Measurements from ENCODE around the gene ODAD2. TPM values are rescaled to one million over a fixed set of nuclear protein-coding genes. Genes with fewer than 3 reads are reported as not detected.

Gene ODAD2
- total RNA-seq, 1 donor from 2014 or later = 1.5 TPM

DNA sequence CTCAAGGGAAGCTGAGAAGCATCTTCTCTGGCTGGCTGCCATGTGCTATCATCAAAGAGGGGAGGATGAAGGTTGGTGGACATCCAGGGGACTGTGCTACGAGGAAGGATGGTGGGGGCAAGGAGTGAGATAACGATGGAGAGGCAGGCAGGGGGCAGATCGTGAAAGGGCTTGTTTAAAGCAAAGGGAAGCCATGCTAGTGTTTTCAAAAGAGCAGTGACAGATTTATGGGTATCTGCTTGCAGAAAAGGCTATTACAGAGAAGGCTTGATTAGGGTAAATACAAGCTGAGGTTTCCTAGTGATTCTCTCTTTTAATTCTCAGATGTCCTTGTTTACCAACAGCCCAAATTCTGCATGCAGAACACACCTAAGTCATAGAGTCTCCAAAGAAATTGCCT is 164.4 kb downstream of the ODAD2 start:
- no peak overlapping the region for H3K27ac Mint-ChIP-seq
- no peak overlapping the region for H3K4me3 Mint-ChIP-seq
- H3K9me3 Mint-ChIP-seq = no peaks in the 10 kb centered on the region
- H3K4me1 Mint-ChIP-seq (ENCODE audit: unreplicated experiment) = no peaks in the 10 kb centered on the region
- TF ChIP-seq, protein P1, sequence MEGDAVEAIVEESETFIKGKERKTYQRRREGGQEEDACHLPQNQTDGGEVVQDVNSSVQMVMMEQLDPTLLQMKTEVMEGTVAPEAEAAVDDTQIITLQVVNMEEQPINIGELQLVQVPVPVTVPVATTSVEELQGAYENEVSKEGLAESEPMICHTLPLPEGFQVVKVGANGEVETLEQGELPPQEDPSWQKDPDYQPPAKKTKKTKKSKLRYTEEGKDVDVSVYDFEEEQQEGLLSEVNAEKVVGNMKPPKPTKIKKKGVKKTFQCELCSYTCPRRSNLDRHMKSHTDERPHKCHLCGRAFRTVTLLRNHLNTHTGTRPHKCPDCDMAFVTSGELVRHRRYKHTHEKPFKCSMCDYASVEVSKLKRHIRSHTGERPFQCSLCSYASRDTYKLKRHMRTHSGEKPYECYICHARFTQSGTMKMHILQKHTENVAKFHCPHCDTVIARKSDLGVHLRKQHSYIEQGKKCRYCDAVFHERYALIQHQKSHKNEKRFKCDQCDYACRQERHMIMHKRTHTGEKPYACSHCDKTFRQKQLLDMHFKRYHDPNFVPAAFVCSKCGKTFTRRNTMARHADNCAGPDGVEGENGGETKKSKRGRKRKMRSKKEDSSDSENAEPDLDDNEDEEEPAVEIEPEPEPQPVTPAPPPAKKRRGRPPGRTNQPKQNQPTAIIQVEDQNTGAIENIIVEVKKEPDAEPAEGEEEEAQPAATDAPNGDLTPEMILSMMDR (conservative IDR thresholded peaks at IDR 0.05) = no peak
- H3K27me3 Mint-ChIP-seq = peaks cover 3% of the 10 kb centered on the region
- DNase-seq (ENCODE audit: extremely low spot score, unreplicated experiment) = no peak
- no peaks in the 10 kb centered on the region for H3K36me3 Mint-ChIP-seq

DNA sequence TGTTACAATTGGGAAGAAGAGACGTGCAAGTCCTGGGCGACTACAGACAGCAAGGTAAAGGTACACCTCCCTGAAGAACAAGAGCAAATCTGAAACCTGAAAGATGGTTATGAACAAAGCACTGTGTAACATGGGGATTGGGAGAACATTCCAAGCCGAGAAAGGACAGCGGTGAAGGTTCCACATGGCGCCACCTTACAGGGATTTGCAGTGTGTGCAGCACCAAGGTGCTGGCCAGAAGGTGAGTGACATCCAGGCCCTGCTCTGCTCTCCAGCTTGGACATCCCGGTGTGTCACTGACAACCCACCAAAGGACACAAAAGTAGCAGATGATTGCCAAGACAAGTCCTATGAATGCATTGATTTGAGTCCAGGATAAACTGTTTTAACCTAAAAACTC is 165.1 kb downstream of the ODAD2 start:
- Mint-ChIP-seq H3K27me3 (peaks cover 3% of the 10 kb centered on the region), H3K9me3 (no peaks in the 10 kb centered on the region), H3K4me3 (no peak overlapping the region), H3K4me1 (ENCODE audit: unreplicated experiment) (no peaks in the 10 kb centered on the region), H3K27ac (no peak overlapping the region), H3K36me3 (no peaks in the 10 kb centered on the region)
- TF ChIP-seq, protein P1 (conservative IDR thresholded peaks at IDR 0.05) = no peak
- DNase-seq (ENCODE audit: extremely low spot score, unreplicated experiment) = no peak

DNA sequence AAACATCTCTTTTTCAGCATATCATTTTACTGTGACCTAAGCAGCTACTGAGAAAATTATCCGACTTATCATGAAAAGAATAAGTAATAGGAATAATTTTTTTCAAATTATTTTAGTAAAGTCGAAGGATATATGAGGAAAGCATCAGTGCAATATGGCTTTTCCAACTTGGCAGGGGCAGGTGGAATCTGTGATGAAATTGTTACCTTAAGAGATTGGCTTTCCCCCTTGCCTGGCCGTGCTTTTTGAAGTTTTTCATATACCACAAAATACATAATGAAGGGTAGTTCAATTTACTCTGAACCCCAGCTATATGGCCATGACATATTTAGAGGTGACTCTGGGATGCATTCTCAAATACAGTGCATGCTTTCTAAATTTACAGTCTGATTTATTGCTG is 166.1 kb downstream of the ODAD2 start:
- no peaks in the 10 kb centered on the region for H3K9me3 Mint-ChIP-seq
- TF ChIP-seq, protein P1 (conservative IDR thresholded peaks at IDR 0.05) = no peak
- H3K27ac Mint-ChIP-seq = no peak overlapping the region
- H3K27me3 Mint-ChIP-seq = peaks cover 3% of the 10 kb centered on the region
- no peak for DNase-seq (ENCODE audit: extremely low spot score, unreplicated experiment)
- H3K4me1 Mint-ChIP-seq (ENCODE audit: unreplicated experiment) = no peaks in the 10 kb centered on the region
- H3K36me3 Mint-ChIP-seq = no peaks in the 10 kb centered on the region
- no peak overlapping the region for H3K4me3 Mint-ChIP-seq

GRCh38 chr10:27826369-27826768 is 172.5 kb downstream of the ODAD2 start:
- Mint-ChIP-seq H3K27ac (no peak overlapping the region), H3K36me3 (no peaks in the 10 kb centered on the region), H3K27me3 (no peaks in the 10 kb centered on the region), H3K4me1 (ENCODE audit: unreplicated experiment) (no peaks in the 10 kb centered on the region), H3K9me3 (no peaks in the 10 kb centered on the region), H3K4me3 (no peak overlapping the region)
- DNase-seq (ENCODE audit: extremely low spot score, unreplicated experiment) = no peak
- TF ChIP-seq, protein P1 (conservative IDR thresholded peaks at IDR 0.05) = no peak

- Mint-ChIP-seq H3K9me3 (no peaks in the 10 kb centered on the region), H3K36me3 (no peaks in the 10 kb centered on the region), H3K4me3 (no peak overlapping the region), H3K4me1 (ENCODE audit: unreplicated experiment) (no peaks in the 10 kb centered on the region), H3K27me3 (no peaks in the 10 kb centered on the region), H3K27ac (no peak overlapping the region)
- DNase-seq (ENCODE audit: extremely low spot score, unreplicated experiment) = no peak
- TF ChIP-seq, protein P1 (conservative IDR thresholded peaks at IDR 0.05) = no peak
Measured at GRCh38 chr10:27822301-27822700, 176.6 kb downstream of the ODAD2 start.

DNA sequence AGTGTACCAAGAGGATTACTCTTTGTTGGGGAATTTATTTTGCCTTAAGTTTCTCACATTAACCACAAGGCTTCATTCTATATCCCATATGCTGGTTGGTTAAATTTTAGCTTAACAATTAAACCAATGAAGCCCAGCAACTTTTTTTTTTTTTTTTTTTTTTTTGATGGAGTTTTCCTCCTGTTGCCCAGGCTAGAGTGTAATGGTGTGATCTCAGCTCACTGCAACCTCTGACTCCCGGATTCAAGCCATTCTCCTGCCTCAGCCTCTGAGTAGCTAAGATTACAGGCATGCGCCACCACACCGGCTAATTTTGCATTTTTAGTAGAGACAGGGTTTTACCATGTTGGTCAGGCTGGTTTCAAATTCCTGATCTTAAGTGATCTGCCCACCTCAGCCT is 178.2 kb downstream of the ODAD2 start:
- H3K27me3 Mint-ChIP-seq = no peaks in the 10 kb centered on the region
- H3K27ac Mint-ChIP-seq = no peak overlapping the region
- no peaks in the 10 kb centered on the region for H3K36me3 Mint-ChIP-seq
- no peaks in the 10 kb centered on the region for H3K9me3 Mint-ChIP-seq
- DNase-seq (ENCODE audit: extremely low spot score, unreplicated experiment) = no peak
- TF ChIP-seq, protein P1 (conservative IDR thresholded peaks at IDR 0.05) = no peak
- no peaks in the 10 kb centered on the region for H3K4me1 Mint-ChIP-seq (ENCODE audit: unreplicated experiment)
- no peak overlapping the region for H3K4me3 Mint-ChIP-seq
